ENCODE data around the gene ZBTB32.

Gene ZBTB32

GRCh38 chr19:35752746-35753350, 48.5 kb downstream of the ZBTB32 start:
- no peak for DNase-seq (ENCODE audit: low read depth)

DNA sequence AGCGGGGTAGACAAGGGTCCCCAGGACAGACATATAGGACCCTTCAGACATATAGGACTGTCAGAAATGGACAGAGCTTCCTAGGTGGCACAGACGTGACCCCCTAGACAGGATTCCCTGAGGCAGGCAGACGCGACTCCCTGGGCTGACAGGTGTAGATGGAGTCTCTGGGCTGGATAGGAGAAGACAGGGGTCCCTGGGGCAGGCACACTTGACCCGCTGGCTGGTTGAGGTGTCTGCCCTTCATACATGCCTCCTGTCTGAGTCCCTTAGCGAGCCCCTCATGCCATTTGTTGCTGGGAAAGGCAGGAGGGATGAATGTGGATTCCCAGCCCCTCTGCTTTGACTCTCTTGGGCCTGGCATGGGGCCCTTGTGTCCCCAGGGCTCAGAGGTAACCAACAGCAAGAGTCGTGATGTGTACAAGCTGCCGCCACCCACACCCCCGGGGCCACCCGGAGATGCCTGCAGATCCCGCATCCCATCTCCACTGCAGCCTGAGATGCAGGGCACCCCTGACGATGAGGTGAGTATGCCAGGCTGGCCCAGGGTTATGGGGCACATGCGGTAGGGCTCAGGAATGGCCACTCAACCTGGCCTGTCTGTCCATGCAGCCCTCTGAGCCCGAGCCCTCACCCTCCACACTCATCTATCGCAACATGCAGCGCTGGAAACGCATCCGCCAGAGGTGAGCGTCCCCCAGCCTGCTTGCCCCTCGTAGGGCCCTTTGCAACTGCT, 49.4 kb downstream of the ZBTB32 start:
- no peak for DNase-seq (ENCODE audit: low read depth)

- no peak for DNase-seq (ENCODE audit: low read depth)
Measured at GRCh38 chr19:35754370-35755130, 50.2 kb downstream of the ZBTB32 start.

DNA sequence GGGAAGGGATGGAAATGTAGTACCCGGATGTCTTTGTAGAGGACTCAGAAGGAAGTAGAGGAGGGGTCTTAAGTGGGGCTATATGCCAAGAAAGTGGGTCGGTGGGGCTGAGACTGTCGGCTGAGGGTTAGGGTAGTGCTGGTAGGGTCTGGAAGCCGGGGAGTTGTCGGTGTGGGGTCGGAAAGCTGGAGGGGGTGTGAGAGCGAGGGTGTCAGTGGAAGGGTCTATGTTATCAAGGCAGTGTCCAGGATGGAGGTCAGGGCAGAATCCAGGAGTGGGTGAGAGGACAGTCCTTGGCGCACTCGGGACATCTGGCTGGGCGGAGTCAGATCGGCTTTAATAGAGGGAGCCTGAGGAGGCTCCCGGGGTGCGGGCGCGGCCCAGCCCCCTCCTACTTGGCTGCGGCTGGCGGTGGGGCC, 50.8 kb downstream of the ZBTB32 start:
- no peak for DNase-seq (ENCODE audit: low read depth)

GRCh38 chr19:35755550-35756376, 51.4 kb downstream of the ZBTB32 start:
- peak; percentile 74 for DNase-seq (ENCODE audit: low read depth)

GRCh38 chr19:35756377-35757230, 52.2 kb downstream of the ZBTB32 start, which contains the start of gene HSPB6:
Gene HSPB6 (minus strand): TSS chr19:35757029. CDS start chr19:35757008, 21 bp downstream.
- DNase-seq (ENCODE audit: low read depth), result peak; percentile 81

DNA sequence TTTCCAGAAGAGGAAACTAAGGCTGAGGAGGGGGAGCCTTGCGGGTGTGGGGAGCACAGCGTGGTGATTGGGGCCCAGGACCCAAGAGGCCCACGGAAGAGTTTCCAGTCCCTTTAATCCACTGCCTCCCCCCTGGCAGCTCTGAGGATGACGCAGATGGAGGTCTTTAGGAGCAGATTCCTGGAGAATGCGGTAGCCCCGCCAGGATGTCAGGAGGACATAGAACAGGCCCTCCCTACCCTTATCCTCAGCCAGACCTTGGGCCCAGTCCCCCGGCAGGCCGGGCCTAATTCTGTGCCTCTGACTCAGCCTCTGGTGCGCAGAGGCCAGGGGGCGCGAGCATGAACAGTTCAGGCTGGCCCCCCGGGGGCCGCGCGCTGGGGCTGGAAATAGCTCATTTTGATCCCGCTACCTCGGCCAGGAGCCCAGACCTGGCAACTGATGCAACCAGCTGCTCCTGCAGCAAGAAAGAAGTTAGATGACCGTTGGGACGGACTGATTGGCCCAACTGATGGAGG, 52.9 kb downstream of the ZBTB32 start:
- DNase-seq (ENCODE audit: low read depth), result peak; percentile 95

DNA sequence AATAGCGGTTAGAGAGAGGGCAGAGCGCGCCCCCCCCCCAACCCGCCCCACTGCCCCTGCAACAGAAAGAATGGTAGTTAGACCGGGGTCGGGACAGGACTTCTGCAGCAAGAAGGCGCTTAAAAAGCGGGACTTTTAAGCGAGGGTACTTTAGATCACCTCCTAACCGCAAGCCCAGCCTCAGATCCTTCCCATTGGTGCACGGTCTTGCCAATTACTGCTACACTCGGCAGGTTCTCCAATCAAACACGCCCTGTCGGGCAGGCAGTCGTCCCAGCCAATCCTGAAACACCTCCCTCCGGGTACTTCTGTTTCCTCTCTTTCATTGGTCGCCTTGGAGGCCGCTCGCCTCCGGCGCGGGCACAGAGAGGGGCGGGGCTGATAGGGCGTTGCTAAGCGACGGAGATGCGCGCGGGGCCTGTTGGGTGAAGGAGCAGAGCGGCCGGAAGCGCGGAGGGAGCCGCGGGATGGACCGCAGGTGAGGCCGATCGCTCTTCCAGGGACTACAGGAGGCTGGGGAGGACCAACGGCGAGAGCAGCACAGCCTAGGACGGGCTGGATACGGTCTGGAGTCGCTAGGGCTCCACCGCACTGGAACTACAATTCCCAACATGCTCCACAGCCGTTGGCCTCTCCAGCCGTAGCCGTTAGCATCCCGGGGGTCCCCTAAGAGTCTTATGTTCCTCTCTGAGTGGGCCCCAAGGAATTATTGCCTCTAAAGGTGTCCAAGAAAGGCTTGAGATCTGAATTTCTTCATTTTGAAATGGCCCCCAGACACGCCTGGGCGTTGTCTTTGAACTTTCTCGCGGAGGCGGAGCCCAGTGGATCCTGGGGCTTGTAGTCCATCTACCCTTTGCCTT, 53.6 kb downstream of the ZBTB32 start, which contains the start of gene PROSER3:
PROSER3 (plus strand) TSS at position 428 of the 860 bp plus-strand sequence; CDS start at position 468, 40 bp downstream.
- DNase-seq (ENCODE audit: low read depth), result peak; percentile 99

- DNase-seq (ENCODE audit: low read depth), result no peak
Measured at GRCh38 chr19:35759697-35760096, 55.3 kb downstream of the ZBTB32 start.

- DNase-seq (ENCODE audit: low read depth), result peak; percentile 33
Measured at GRCh38 chr19:35760711-35761349, 56.5 kb downstream of the ZBTB32 start.

DNA sequence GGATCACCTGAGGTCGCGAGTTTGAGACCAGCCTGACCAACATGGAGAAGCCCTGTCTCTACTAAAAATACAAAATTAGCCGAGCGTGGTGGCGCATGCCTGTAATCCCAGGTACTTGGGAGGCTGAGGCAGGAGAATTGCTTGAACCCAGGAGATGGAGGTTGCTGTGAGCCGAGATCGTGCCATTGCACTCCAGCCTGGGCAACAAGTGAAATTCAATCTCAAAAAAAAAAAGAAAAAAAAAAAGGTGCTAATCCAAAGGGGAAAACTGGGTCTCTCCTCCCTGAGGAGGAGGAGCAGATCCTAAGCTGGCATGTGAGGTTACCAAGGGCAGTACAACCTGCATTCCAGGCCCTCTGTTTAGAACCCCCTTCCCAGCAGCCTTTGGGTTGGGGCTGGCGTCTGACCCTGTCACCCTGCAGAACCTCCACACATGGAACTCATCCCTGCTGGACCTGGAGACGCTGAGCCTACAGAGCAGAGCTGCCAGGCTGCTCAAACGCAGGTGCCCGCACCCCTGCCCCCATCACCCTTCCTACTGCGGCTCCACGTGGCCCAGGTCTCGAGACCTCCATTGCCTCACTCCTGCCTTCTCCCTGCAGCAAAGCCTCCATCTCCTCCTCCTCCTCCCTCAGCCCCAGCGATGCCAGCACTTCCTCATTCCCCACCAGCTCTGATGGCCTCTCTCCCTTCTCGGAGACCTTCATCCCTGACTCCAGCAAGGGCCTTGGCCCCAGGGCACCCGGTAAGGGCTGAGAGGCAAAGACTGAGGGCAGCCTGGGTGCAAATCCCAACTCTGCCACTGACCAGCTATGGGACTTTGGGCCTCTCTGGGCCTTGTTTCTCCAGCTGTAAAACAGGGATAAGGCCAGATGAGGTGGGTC, 60.3 kb downstream of the ZBTB32 start:
- no peak for DNase-seq (ENCODE audit: low read depth)

All from EH (cell line).